Activated B cell treated with CpG ODN at 0.5 μM for 24 hours (primary cell): Measurements from ENCODE around the gene AMBP. TPM values are rescaled to one million over a fixed set of nuclear protein-coding genes. Genes with fewer than 3 reads are reported as not detected.

Source experiments
- ATAC-seq: fragments of 200-7000 bp; cut with Tn5 transposase; one replicate; pipeline ENCODE4 v1.10.0; 2021; ENCODE audit warnings: low read depth, mild to moderate bottlenecking, moderate library complexity
- CTCF ChIA-PET: fragments of 350-600 bp; sonication (Branson Sonifier 250); formaldehyde crosslinking; loops from one replicate; lab custom pipeline; 2021; ENCODE audit warnings: antibody characterized with exemption; lab: Charles Lee
- POLR2A ChIA-PET: fragments of 350-600 bp; sonication (Branson Sonifier 250); formaldehyde crosslinking; loops from one replicate; lab custom pipeline; 2021; ENCODE audit warnings: antibody characterized with exemption; lab: Charles Lee
- DNase-seq: peaks from one replicate; pipeline ENCODE4 v3.0.0; 2022
- H3K27ac Mint-ChIP-seq: one replicate; pipeline ENCODE4 v1.8.0; 2020; ENCODE audit warnings: mixed read lengths
- H3K27me3 Mint-ChIP-seq: one replicate; pipeline ENCODE4 v1.8.0; 2021; ENCODE audit warnings: mixed read lengths
- H3K36me3 Mint-ChIP-seq: one replicate; pipeline ENCODE4 v1.8.0; 2021; ENCODE audit warnings: low read depth, mixed read lengths
- H3K4me1 Mint-ChIP-seq: one replicate; pipeline ENCODE4 v1.8.0; 2021; ENCODE audit warnings: mixed read lengths
- H3K4me3 Mint-ChIP-seq: one replicate; pipeline ENCODE4 v1.8.0; 2020; ENCODE audit warnings: mild to moderate bottlenecking, mixed read lengths
- H3K9me3 Mint-ChIP-seq: one replicate; pipeline ENCODE4 v1.8.0; 2020; ENCODE audit warnings: mixed read lengths
- CTCF ChIP-seq: fragments of 200-600 bp; IDR thresholded peaks from one replicate; pipeline ENCODE4 v1.8.0; 2022; ENCODE audit warnings: antibody characterized with exemption, mild to moderate bottlenecking
- intact Hi-C: fragments of 100-400 bp; cut with micrococcal nuclease; formaldehyde crosslinking; loops from one replicate; pipeline ENCODE4 v1.15.1; 2024
- total RNA-seq: library from RNA; stranded (reverse); gene quantifications from 2 replicates; pipeline ENCODE4 v1.2.3, GENCODE V29; 2022

Gene AMBP
- total RNA-seq, 1 donor from 2014 or later = not detected

- H3K27ac Mint-ChIP-seq = no peak overlapping the region
- H3K36me3 Mint-ChIP-seq = peaks cover 19% of the 10 kb centered on the region
- H3K27me3 Mint-ChIP-seq = no peaks in the 10 kb centered on the region
- no peak for ATAC-seq
- H3K4me1 Mint-ChIP-seq = no peaks in the 10 kb centered on the region
- ChIA-PET CTCF (no interaction called here), POLR2A (no interaction called here)
- peaks cover 21% of the 10 kb centered on the region for H3K9me3 Mint-ChIP-seq
- intact Hi-C loops = no loop called here
- TF ChIP-seq CTCF = no peak
- H3K4me3 Mint-ChIP-seq = no peak overlapping the region
- DNase-seq = no peak
Observed at GRCh38 chr9:114025196-114025753, 52.8 kb downstream of the AMBP start.

DNA sequence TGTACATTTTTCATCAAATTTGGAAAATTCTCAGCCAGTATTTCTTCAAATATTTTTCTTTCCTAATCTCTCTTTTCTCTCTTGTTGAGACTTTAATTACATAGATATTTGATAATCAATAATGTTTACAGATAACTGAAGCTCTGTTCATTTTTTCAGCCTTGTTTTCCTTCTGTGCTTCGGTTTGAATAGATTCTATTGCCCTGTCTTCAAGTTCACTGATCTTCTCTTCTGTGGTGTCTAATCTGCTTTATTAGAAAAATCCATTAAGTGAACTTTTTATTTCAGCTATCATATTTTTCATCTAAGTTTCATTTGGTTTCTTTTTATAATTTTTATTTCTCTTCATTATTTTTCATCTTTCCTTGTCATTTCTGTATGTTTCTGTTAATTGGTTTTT lies 54.1 kb downstream of the AMBP start:
- Mint-ChIP-seq H3K4me1 (no peaks in the 10 kb centered on the region), H3K27ac (no peak overlapping the region), H3K36me3 (peaks cover 19% of the 10 kb centered on the region), H3K9me3 (peaks cover 21% of the 10 kb centered on the region), H3K27me3 (no peaks in the 10 kb centered on the region), H3K4me3 (no peak overlapping the region)
- ChIA-PET CTCF (no interaction called here), POLR2A (no interaction called here)
- ATAC-seq (no peak), DNase-seq (no peak)
- intact Hi-C loops = no loop called here
- TF ChIP-seq CTCF = no peak

GRCh38 chr9:114021578-114021977 lies 56.5 kb downstream of the AMBP start:
- no peak for ATAC-seq
- POLR2A ChIA-PET = no interaction called here
- Mint-ChIP-seq H3K27me3 (no peaks in the 10 kb centered on the region), H3K4me1 (no peaks in the 10 kb centered on the region), H3K4me3 (no peak overlapping the region), H3K27ac (no peak overlapping the region), H3K36me3 (peaks cover 19% of the 10 kb centered on the region), H3K9me3 (peaks cover 21% of the 10 kb centered on the region)
- DNase-seq = no peak
- TF ChIP-seq CTCF = no peak
- intact Hi-C loops = no loop called here
- CTCF ChIA-PET = no interaction called here

DNA sequence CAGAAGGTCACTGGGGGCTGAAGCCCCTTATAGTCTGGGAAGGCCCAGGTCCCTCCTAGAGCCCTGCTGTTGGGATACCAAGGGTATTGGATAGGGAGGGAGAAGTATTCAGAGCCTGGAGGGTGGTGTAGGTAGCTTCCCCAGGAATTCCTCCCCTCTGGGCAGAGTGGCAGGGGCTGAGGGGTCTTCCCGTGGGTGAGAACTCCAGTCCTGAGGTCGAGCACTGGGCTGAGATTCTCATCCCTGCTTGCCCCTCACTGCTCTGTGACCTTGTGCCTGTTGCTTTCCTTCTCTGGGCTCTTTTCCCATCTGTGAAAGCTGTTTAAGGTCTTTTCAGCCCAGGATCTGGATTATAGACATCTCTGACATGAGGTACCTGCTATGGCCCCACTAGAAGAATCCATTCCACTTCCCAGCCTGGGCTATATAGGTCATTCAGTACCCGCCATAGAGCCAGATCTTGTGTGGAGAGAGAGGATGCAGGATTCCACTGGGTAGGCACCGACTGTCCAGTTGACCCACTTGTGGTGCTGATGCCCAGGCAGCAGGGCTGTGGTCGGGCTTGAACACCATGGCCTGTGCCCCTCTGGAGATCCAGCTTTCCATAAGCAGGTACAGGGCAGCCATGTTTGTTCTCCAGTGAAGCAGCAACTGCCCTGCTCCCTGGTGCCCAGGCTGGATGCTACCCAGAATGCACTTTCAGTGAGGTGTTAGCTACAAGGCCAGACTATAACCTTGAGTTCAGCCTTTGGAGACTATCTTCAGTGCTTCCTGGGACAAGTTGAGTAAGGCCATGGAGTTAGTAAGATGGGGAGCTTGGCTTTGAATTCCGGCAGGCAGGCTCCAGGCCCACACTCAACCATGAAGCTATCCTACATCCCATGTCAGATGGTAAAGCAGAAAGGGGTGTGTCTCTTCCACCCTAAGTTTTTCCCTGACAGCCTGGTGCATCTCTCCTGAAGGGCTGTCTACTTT lies 60.1 kb downstream of the AMBP start:
- Mint-ChIP-seq H3K4me3 (no peak overlapping the region), H3K27ac (no peak overlapping the region), H3K27me3 (no peaks in the 10 kb centered on the region), H3K4me1 (no peaks in the 10 kb centered on the region), H3K9me3 (peaks cover 12% of the 10 kb centered on the region), H3K36me3 (peaks cover 5% of the 10 kb centered on the region)
- TF ChIP-seq CTCF = no peak
- POLR2A ChIA-PET = no interaction called here
- DNase-seq = peak; percentile 8
- no peak for ATAC-seq
- CTCF ChIA-PET = no interaction called here
- intact Hi-C loops = no loop called here

DNA sequence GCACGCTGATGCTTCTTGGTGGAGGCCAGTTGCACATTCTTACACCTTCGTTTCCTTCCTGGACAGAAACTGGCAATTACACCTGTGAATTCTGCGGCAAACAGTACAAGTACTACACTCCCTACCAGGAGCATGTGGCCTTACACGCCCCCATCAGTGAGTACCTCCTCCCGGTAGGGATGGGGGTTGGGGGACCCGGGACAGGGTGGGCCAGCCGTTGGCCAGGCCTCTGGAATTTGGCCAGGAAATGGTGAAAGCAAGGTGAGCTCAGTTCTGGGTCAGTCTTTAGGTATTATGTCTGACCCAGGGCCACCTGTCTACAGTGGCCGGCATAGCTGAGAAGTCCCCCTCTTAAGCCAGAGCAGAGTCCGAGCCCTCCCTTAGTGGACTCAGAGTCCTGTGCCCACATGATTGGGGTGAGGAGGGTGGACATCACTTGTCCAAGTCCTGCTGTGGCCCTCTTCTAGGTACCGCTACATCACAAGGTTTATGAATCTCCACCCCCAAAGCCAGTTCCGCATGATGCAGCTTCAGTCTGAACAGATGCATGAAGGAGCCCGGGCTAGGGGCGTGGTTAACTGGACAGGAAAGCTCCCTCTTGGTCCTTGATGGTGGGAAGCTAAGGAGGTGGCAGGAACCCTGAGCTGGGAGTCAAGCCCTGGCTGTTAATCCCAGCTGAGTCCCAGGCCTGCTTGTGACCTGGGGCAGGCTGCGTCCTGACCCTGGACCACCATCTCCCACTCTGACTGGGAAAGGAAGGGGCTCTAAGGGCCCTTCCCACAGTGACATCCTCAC lies 61.3 kb downstream of the AMBP start:
- no peak overlapping the region for H3K27ac Mint-ChIP-seq
- no peak overlapping the region for H3K4me3 Mint-ChIP-seq
- H3K4me1 Mint-ChIP-seq = no peaks in the 10 kb centered on the region
- intact Hi-C loops = no loop called here
- no peaks in the 10 kb centered on the region for H3K36me3 Mint-ChIP-seq
- DNase-seq = peak; percentile 6
- H3K9me3 Mint-ChIP-seq = peaks cover 8% of the 10 kb centered on the region
- no peaks in the 10 kb centered on the region for H3K27me3 Mint-ChIP-seq
- no peak for ATAC-seq
- TF ChIP-seq CTCF = no peak
- POLR2A ChIA-PET = no interaction called here
- CTCF ChIA-PET = no interaction called here
